Mesothelial cell of epicardium (in vitro differentiated cells): ENCODE data around the gene RAP1GAP. TPM values are rescaled to one million over a fixed set of nuclear protein-coding genes. Genes with fewer than 3 reads are reported as not detected.

Source experiments
- DNase-seq, 2 experiments: peaks; one replicate each; pipeline ENCODE4 v3.0.0; 2021; ENCODE audit warnings: low spot score in 2 of 2; ENCODE audit not compliant: unreplicated experiment in 2 of 2
- H3K27ac Mint-ChIP-seq: 2 replicates; pipeline ENCODE4 v1.8.0; 2021; ENCODE audit warnings: mixed read lengths
- H3K27me3 Mint-ChIP-seq: 2 replicates; pipeline ENCODE4 v1.8.0; 2021; ENCODE audit warnings: low read depth, mixed read lengths
- H3K36me3 Mint-ChIP-seq: 2 replicates; pipeline ENCODE4 v1.8.0; 2021; ENCODE audit warnings: mixed read lengths
- H3K4me1 Mint-ChIP-seq: 2 replicates; pipeline ENCODE4 v1.8.0; 2021; ENCODE audit warnings: mixed read lengths
- H3K4me3 Mint-ChIP-seq: 2 replicates; pipeline ENCODE4 v1.8.0; 2021; ENCODE audit warnings: mild to moderate bottlenecking, moderate library complexity, mixed read lengths
- H3K9me3 Mint-ChIP-seq: 2 replicates; pipeline ENCODE4 v1.8.0; 2021; ENCODE audit warnings: mixed read lengths
- CTCF ChIP-seq: fragments of 200-600 bp; sonication (generic); IDR thresholded peaks from one replicate; pipeline ENCODE4 v1.5.0; 2021; ENCODE audit warnings: antibody characterized with exemption; ENCODE audit not compliant: unreplicated experiment
- total RNA-seq: library from RNA; stranded (reverse); gene quantifications from 3 replicates; pipeline ENCODE4 v1.2.1, GENCODE V29; 2021

RAP1GAP gene
- total RNA-seq, 1 donor from 2014 or later = 8.0 TPM

GRCh38 chr1:21570885-21571284 is 98.3 kb downstream of the RAP1GAP start:
- no peak for TF ChIP-seq CTCF
- Mint-ChIP-seq H3K27ac (no peak overlapping the region), H3K27me3 (no peaks in the 10 kb centered on the region), H3K4me3 (no peak overlapping the region), H3K4me1 (peaks cover 7% of the 10 kb centered on the region), H3K9me3 (no peaks in the 10 kb centered on the region), H3K36me3 (no peaks in the 10 kb centered on the region)
- DNase-seq = no peak

- no peaks in the 10 kb centered on the region for H3K36me3 Mint-ChIP-seq
- H3K9me3 Mint-ChIP-seq = no peaks in the 10 kb centered on the region
- H3K27me3 Mint-ChIP-seq = no peaks in the 10 kb centered on the region
Observed at GRCh38 chr1:21570528-21570875, 98.7 kb downstream of the RAP1GAP start.

GRCh38 chr1:21569820-21570527 is 99.2 kb downstream of the RAP1GAP start:
- no peaks in the 10 kb centered on the region for H3K9me3 Mint-ChIP-seq
- H3K4me1 Mint-ChIP-seq = peaks cover 9% of the 10 kb centered on the region
- H3K4me3 Mint-ChIP-seq = no peak overlapping the region
- no peak for TF ChIP-seq CTCF
- no peak for DNase-seq
- H3K36me3 Mint-ChIP-seq = no peaks in the 10 kb centered on the region
- H3K27ac Mint-ChIP-seq = no peak overlapping the region
- no peaks in the 10 kb centered on the region for H3K27me3 Mint-ChIP-seq

More at GRCh38 chr1:21570528-21570875, 98.7 kb downstream of the RAP1GAP start:
- no peak overlapping the region for H3K27ac Mint-ChIP-seq
- H3K4me3 Mint-ChIP-seq = no peak overlapping the region
- no peak for DNase-seq
- H3K4me1 Mint-ChIP-seq = peaks cover 9% of the 10 kb centered on the region
- TF ChIP-seq CTCF = no peak

GRCh38 chr1:21568809-21569385 is 100.3 kb downstream of the RAP1GAP start:
- no peak overlapping the region for H3K27ac Mint-ChIP-seq
- no peaks in the 10 kb centered on the region for H3K27me3 Mint-ChIP-seq
- peaks cover 9% of the 10 kb centered on the region for H3K4me1 Mint-ChIP-seq

GRCh38 chr1:21568006-21568746 is 101.0 kb downstream of the RAP1GAP start:
- no peaks in the 10 kb centered on the region for H3K27me3 Mint-ChIP-seq
- no peaks in the 10 kb centered on the region for H3K36me3 Mint-ChIP-seq
- no peak overlapping the region for H3K27ac Mint-ChIP-seq
- no peak for TF ChIP-seq CTCF
- H3K9me3 Mint-ChIP-seq = no peaks in the 10 kb centered on the region
- H3K4me1 Mint-ChIP-seq = peaks cover 9% of the 10 kb centered on the region
- no peak overlapping the region for H3K4me3 Mint-ChIP-seq
- DNase-seq = no peak

More at GRCh38 chr1:21568809-21569385, 100.3 kb downstream of the RAP1GAP start:
- TF ChIP-seq CTCF = no peak
- DNase-seq = no peak
- Mint-ChIP-seq H3K4me3 (no peak overlapping the region), H3K9me3 (no peaks in the 10 kb centered on the region), H3K36me3 (no peaks in the 10 kb centered on the region)
